A673 (cell line): Measurements from ENCODE around the gene CCSER1.

Experiments
- EZH2 ChIP-seq: fragments of 200-600 bp; sonication (generic); IDR thresholded peaks from 2 replicates; pipeline ENCODE4 v1.6.1; 2017; ENCODE audit warnings: borderline replicate concordance, low read depth, mild to moderate bottlenecking, mixed read lengths, antibody characterized with exemption, low read length; ENCODE audit not compliant: poor library complexity, severe bottlenecking
- TF ChIP-seq, protein P1 (sequence below): fragments of 300-800, 200-600 bp; sonication (generic); conservative IDR thresholded peaks from 2 replicates; pipeline ENCODE4 v1.5.1; 2017; ENCODE audit warnings: low read depth, mild to moderate bottlenecking, antibody characterized with exemption, low read length, moderate library complexity, mixed read lengths

GRCh38 chr4:90586799-90587198 lies 459.6 kb downstream of the CCSER1 start:
- TF ChIP-seq, protein P1, sequence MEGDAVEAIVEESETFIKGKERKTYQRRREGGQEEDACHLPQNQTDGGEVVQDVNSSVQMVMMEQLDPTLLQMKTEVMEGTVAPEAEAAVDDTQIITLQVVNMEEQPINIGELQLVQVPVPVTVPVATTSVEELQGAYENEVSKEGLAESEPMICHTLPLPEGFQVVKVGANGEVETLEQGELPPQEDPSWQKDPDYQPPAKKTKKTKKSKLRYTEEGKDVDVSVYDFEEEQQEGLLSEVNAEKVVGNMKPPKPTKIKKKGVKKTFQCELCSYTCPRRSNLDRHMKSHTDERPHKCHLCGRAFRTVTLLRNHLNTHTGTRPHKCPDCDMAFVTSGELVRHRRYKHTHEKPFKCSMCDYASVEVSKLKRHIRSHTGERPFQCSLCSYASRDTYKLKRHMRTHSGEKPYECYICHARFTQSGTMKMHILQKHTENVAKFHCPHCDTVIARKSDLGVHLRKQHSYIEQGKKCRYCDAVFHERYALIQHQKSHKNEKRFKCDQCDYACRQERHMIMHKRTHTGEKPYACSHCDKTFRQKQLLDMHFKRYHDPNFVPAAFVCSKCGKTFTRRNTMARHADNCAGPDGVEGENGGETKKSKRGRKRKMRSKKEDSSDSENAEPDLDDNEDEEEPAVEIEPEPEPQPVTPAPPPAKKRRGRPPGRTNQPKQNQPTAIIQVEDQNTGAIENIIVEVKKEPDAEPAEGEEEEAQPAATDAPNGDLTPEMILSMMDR: no peak
- no peak for TF ChIP-seq EZH2
